Breast epithelium (tissue), 4 donors: ENCODE data around the gene NDEL1. TPM values are rescaled to one million over a fixed set of nuclear protein-coding genes. Genes with fewer than 3 reads are reported as not detected.
"Not testable (repeated sequence)": the region's sequence is repeated elsewhere in the genome, so short reads cannot be mapped to it uniquely, and the experiment has no call there.

Experiments
- DNase-seq, 2 donors: peaks; one replicate each; pipeline ENCODE4 v3.0.0-alpha.2; 2019; ENCODE audit warnings: low spot score in 2 of 2
- H3K27ac ChIP-seq, 2 donors: fragments of 200-600 bp; sonication (generic) in 1 of 2; one replicate each; pipeline ENCODE4 v1.5.1; 2016 to 2019; ENCODE audit warnings: mild to moderate bottlenecking in 1 of 2
- H3K27me3 ChIP-seq, 2 donors: fragments of 200-600 bp; sonication (generic) in 1 of 2; one replicate each; pipeline versions ENCODE4 v1.5.1 to v1.6.0; 2017 to 2019; ENCODE audit warnings: control low read depth in 1 of 2, mild to moderate bottlenecking in 1 of 2
- H3K36me3 ChIP-seq: fragments of 200-600 bp; one replicate; pipeline ENCODE4 v1.5.1; 2019
- H3K4me1 ChIP-seq, 2 donors: fragments of 200-600 bp; sonication (generic); one replicate each; pipeline ENCODE4 v1.5.1; 2016 to 2019; ENCODE audit warnings: control low read depth in 1 of 2
- H3K4me3 ChIP-seq, 3 donors: fragments of 200-600 bp; sonication (generic); 1 replicate in 2 of 3; 2 replicates in 1 of 3; pipeline ENCODE4 v1.5.1; 2016 to 2019; ENCODE audit warnings: mild to moderate bottlenecking in 3 of 3, moderate library complexity in 2 of 3
- H3K9me3 ChIP-seq, 2 donors: fragments of 200-600 bp; sonication (generic) in 1 of 2; one replicate each; pipeline ENCODE4 v1.5.1; 2016 to 2019; ENCODE audit warnings: control low read depth in 1 of 2
- CTCF ChIP-seq, 3 donors: fragments of 450-650 bp; IDR thresholded peaks; one replicate each; pipeline ENCODE4 v1.5.1; 2016 to 2017; ENCODE audit warnings: antibody characterized with exemption in 3 of 3, mild to moderate bottlenecking in 3 of 3, moderate library complexity in 3 of 3
- POLR2A ChIP-seq: fragments of 450-650 bp; IDR thresholded peaks from one replicate; pipeline ENCODE4 v1.6.1; 2016; ENCODE audit warnings: antibody characterized with exemption, mild to moderate bottlenecking, moderate library complexity
- POLR2AphosphoS5 ChIP-seq, 3 donors: sonication (generic); formaldehyde crosslinking; IDR thresholded peaks; one replicate each; pipeline ENCODE4 v1.6.1; 2017; ENCODE audit warnings: antibody characterized with exemption in 3 of 3
- intact Hi-C: fragments of 100-400 bp; cut with DNase I; formaldehyde crosslinking; loops from one replicate; pipeline ENCODE4 v1.15.1; 2023; ENCODE audit warnings: low total_unique reads
- total RNA-seq, 3 donors: library from RNA; depleted of rRNA; stranded (reverse); fragments of >200 nt; gene quantifications; one replicate each; pipeline ENCODE4 v1.1.0, GENCODE V29; 2016

Gene NDEL1
- total RNA-seq, 3 donors from 2014 or later: 51.1 to 80.6 (median 61.4) TPM

- Histone ChIP-seq H3K27me3 (peaks cover 0 to 18% of the 10 kb centered on the region in 2 donors), H3K27ac (no peak overlapping the region), H3K4me1 (no peaks in the 10 kb centered on the region), H3K4me3 (no peak overlapping the region), H3K9me3 (no peaks in the 10 kb centered on the region), H3K36me3 (no peaks in the 10 kb centered on the region)
- intact Hi-C loops: no loop called here
- DNase-seq: peak in 1 of 2 donors; percentile 40
- TF ChIP-seq POLR2AphosphoS5 (IDR thresholded peaks at IDR 0.05) (no peak), POLR2A (no peak), CTCF (IDR thresholded peaks at IDR 0.05) (no peak)
These were observed 42.8 kb upstream of the NDEL1 start for GRCh38 chr17:8392674-8393469.

GRCh38 chr17:8393470-8394231 is 42.0 kb upstream of the NDEL1 start:
- Histone ChIP-seq H3K4me3 (no peak overlapping the region), H3K27ac (no peak overlapping the region), H3K9me3 (no peaks in the 10 kb centered on the region), H3K27me3 (peaks cover 0 to 18% of the 10 kb centered on the region in 2 donors), H3K36me3 (no peaks in the 10 kb centered on the region), H3K4me1 (no peaks in the 10 kb centered on the region)
- intact Hi-C loops: no loop called here
- TF ChIP-seq POLR2AphosphoS5 (IDR thresholded peaks at IDR 0.05) (no peak), POLR2A (no peak), CTCF (IDR thresholded peaks at IDR 0.05) (no peak)
- DNase-seq: no peak

GRCh38 chr17:8394497-8394896 is 41.2 kb upstream of the NDEL1 start:
- intact Hi-C loops, H3K4me3 ChIP-seq, DNase-seq, H3K4me1 ChIP-seq, H3K36me3 ChIP-seq, H3K9me3 ChIP-seq, H3K27ac ChIP-seq: not testable (repeated sequence)
- peaks cover 0 to 18% of the 10 kb centered on the region in 2 donors for H3K27me3 ChIP-seq

GRCh38 chr17:8397636-8398035 is 38.0 kb upstream of the NDEL1 start, which contains the start of gene RNF222:
Gene RNF222 (minus strand): TSS chr17:8397827. CDS start chr17:8393461, 4,366 bp downstream.
- H3K9me3 ChIP-seq: no peaks in the 10 kb centered on the region
- H3K27ac ChIP-seq: peak within 1 kb of the TSS in 1 of 2 donors; percentile 14
- peak; percentile 70 to 78 for DNase-seq
- H3K4me1 ChIP-seq: no peaks in the 10 kb centered on the region
- no peak within 1 kb of the TSS for H3K4me3 ChIP-seq
- TF ChIP-seq POLR2AphosphoS5 (IDR thresholded peaks at IDR 0.05) (peak in 1 of 3 donors; percentile 46), CTCF (IDR thresholded peaks at IDR 0.05) (no peak)
- peaks cover 0 to 15% of the 10 kb centered on the region in 2 donors for H3K27me3 ChIP-seq
- intact Hi-C loops: no loop called here
- no peaks in the 10 kb centered on the region for H3K36me3 ChIP-seq

GRCh38 chr17:8398980-8399379 is 36.7 kb upstream of the NDEL1 start:
- no peak overlapping the region for H3K4me3 ChIP-seq
- H3K27ac ChIP-seq: no peak overlapping the region
- H3K9me3 ChIP-seq: no peaks in the 10 kb centered on the region
- H3K36me3 ChIP-seq: no peaks in the 10 kb centered on the region
- DNase-seq: no peak
- no peaks in the 10 kb centered on the region for H3K4me1 ChIP-seq
- TF ChIP-seq POLR2A: no peak
- TF ChIP-seq POLR2AphosphoS5 (IDR thresholded peaks at IDR 0.05): no peak
- TF ChIP-seq CTCF (IDR thresholded peaks at IDR 0.05): no peak
- intact Hi-C loops: no loop called here
- H3K27me3 ChIP-seq: peaks cover 0 to 14% of the 10 kb centered on the region in 2 donors
